Mesenchymal stem cell (in vitro differentiated cells and primary cell): ENCODE results near the gene ASTN2.
A peak's percentile ranks its signal among the peaks of the same experiment; 100 is the strongest.

Source experiments
- DNase-seq: peaks from one replicate; pipeline ENCODE4 v3.0.0-alpha.2; 2013
- H2AFZ ChIP-seq: one replicate; pipeline ENCODE4 v1.6.1; 2013; ENCODE audit warnings: low read depth, mild to moderate bottlenecking, control low read depth, inconsistent platforms, low read length, moderate library complexity
- H2AK5ac ChIP-seq: 2 replicates; pipeline ENCODE4 v1.6.1; 2013; ENCODE audit warnings: low read length, moderate library complexity, mild to moderate bottlenecking, inconsistent platforms; ENCODE audit not compliant: severe bottlenecking
- H2BK120ac ChIP-seq: one replicate; pipeline ENCODE4 v1.6.1; 2013; ENCODE audit warnings: low read depth, mild to moderate bottlenecking, inconsistent platforms, low read length, moderate library complexity
- H2BK12ac ChIP-seq, 2 experiments: one replicate each; pipeline ENCODE4 v1.6.1; 2013; ENCODE audit warnings: inconsistent platforms in 2 of 2, low read length in 2 of 2, mild to moderate bottlenecking in 2 of 2, moderate library complexity in 2 of 2, control low read depth in 1 of 2
- H2BK15ac ChIP-seq: one replicate; pipeline ENCODE4 v1.6.1; 2013; ENCODE audit warnings: mild to moderate bottlenecking, low read depth, inconsistent platforms; ENCODE audit not compliant: poor library complexity, severe bottlenecking
- H2BK5ac ChIP-seq: 2 replicates; pipeline ENCODE4 v1.6.1; 2013; ENCODE audit warnings: low read depth, mild to moderate bottlenecking, low read length, control low read depth, inconsistent platforms; ENCODE audit not compliant: poor library complexity, severe bottlenecking
- H3K14ac ChIP-seq, 2 experiments: one replicate each; pipeline ENCODE4 v1.6.1; 2013; ENCODE audit warnings: inconsistent platforms in 2 of 2, low read length in 2 of 2, control low read depth in 1 of 2, mild to moderate bottlenecking in 1 of 2, moderate library complexity in 1 of 2
- H3K18ac ChIP-seq, 2 experiments: one replicate each; pipeline ENCODE4 v1.6.1; 2013; ENCODE audit warnings: inconsistent platforms in 2 of 2, low read length in 2 of 2, control low read depth in 1 of 2, low read depth in 1 of 2, mild to moderate bottlenecking in 1 of 2
- H3K23ac ChIP-seq, 2 experiments: one replicate each; pipeline ENCODE4 v1.6.1; 2013; ENCODE audit warnings: inconsistent platforms in 2 of 2, low read length in 2 of 2, mild to moderate bottlenecking in 2 of 2, moderate library complexity in 2 of 2, control low read depth in 1 of 2
- H3K27ac ChIP-seq: 2 replicates; pipeline ENCODE4 v1.5.1; 2013; ENCODE audit warnings: mild to moderate bottlenecking, moderate library complexity, low read length, control low read depth, inconsistent platforms; ENCODE audit not compliant: poor library complexity, severe bottlenecking
- H3K27me3 ChIP-seq, 2 experiments: 2 replicates each; pipeline versions ENCODE4 v1.6.1 to v1.7.0; 2013; ENCODE audit warnings: low read length in 2 of 2, mild to moderate bottlenecking in 2 of 2, moderate library complexity in 2 of 2, control low read depth in 1 of 2, inconsistent platforms in 1 of 2; ENCODE audit not compliant: control insufficient read depth in 1 of 2, insufficient read depth in 1 of 2
- H3K36me3 ChIP-seq, 2 experiments: 2 replicates each; pipeline versions ENCODE4 v1.6.1 to v1.7.0; 2013; ENCODE audit warnings: low read length in 2 of 2, control low read depth in 1 of 2, inconsistent platforms in 1 of 2, low read depth in 1 of 2, mild to moderate bottlenecking in 1 of 2; ENCODE audit not compliant: insufficient read depth in 2 of 2, control insufficient read depth in 1 of 2
- H3K4ac ChIP-seq, 2 experiments: one replicate each; pipeline ENCODE4 v1.6.1; 2013; ENCODE audit warnings: inconsistent platforms in 2 of 2, low read length in 2 of 2, mild to moderate bottlenecking in 2 of 2, moderate library complexity in 2 of 2, control low read depth in 1 of 2, low read depth in 1 of 2
- H3K4me1 ChIP-seq: 2 replicates; pipeline ENCODE4 v1.6.1; 2013; ENCODE audit warnings: low read depth, low read length, control low read depth; ENCODE audit not compliant: control insufficient read depth, insufficient read depth
- H3K4me2 ChIP-seq: 2 replicates; pipeline ENCODE4 v1.6.1; 2013; ENCODE audit warnings: low read length, mild to moderate bottlenecking, inconsistent platforms; ENCODE audit not compliant: poor library complexity, severe bottlenecking
- H3K4me3 ChIP-seq, 2 experiments: 2 replicates each; pipeline versions ENCODE4 v1.5.1 to v1.7.0; 2013; ENCODE audit warnings: low read length in 2 of 2, mild to moderate bottlenecking in 2 of 2, control low read depth in 1 of 2, low read depth in 1 of 2; ENCODE audit not compliant: insufficient read depth in 1 of 2
- H3K79me1 ChIP-seq: replicated peaks from 2 replicates; pipeline ENCODE4 v1.6.1; 2013; ENCODE audit warnings: mild to moderate bottlenecking, control low read depth, low read length, inconsistent platforms; ENCODE audit not compliant: poor library complexity, severe bottlenecking
- H3K9ac ChIP-seq: 2 replicates; pipeline ENCODE4 v1.7.0; 2013; ENCODE audit warnings: mild to moderate bottlenecking, low read length, moderate library complexity
- H3K9me3 ChIP-seq: 2 replicates; pipeline ENCODE4 v1.7.0; 2013; ENCODE audit warnings: mild to moderate bottlenecking, low read length; ENCODE audit not compliant: control insufficient read depth
- H4K8ac ChIP-seq: one replicate; pipeline ENCODE4 v1.6.1; 2013; ENCODE audit warnings: inconsistent platforms, mild to moderate bottlenecking, low read length, moderate library complexity
- H4K91ac ChIP-seq: one replicate; pipeline ENCODE4 v1.6.1; 2013; ENCODE audit warnings: mild to moderate bottlenecking, low read length, inconsistent platforms
- WGBS: methylation state at CpG from one replicate; pipeline ENCODE4 v1.1.7; 2013; ENCODE audit warnings: mixed read lengths; 5-methylcytosine and 5-hydroxymethylcytosine counted together

Gene ASTN2

GRCh38 chr9:116905171-116905588 lies 509.7 kb downstream of the ASTN2 start:
- Histone ChIP-seq H3K9ac (no peak overlapping the region), H3K4ac (no peak overlapping the region), H3K18ac (no peak overlapping the region), H2AK5ac (peak overlapping the region; percentile 8), H2BK120ac (no peak overlapping the region), H3K14ac (no peak overlapping the region), H3K23ac (no peak overlapping the region), H2AFZ (no peak overlapping the region), H3K79me1 (no peaks in the 10 kb centered on the region), H3K36me3 (no peaks in the 10 kb centered on the region), H3K9me3 (peaks cover 5% of the 10 kb centered on the region), H3K4me2 (no peak overlapping the region), H3K4me3 (no peak overlapping the region), H4K91ac (no peak overlapping the region), H2BK15ac (no peak overlapping the region), H4K8ac (no peak overlapping the region), H3K4me1 (peaks cover 2% of the 10 kb centered on the region), H2BK12ac (no peak overlapping the region), H3K27ac (no peak overlapping the region), H2BK5ac (no peak overlapping the region), H3K27me3 (peaks cover 0 to 17% of the 10 kb centered on the region in 2 experiments)
- 93% methylated on average over 8 of the region's 10 CpGs for WGBS
- DNase-seq, result no peak

- H3K9me3 ChIP-seq, result peaks cover 12% of the 10 kb centered on the region
- H3K27me3 ChIP-seq, result peaks cover 0 to 17% of the 10 kb centered on the region in 2 experiments
- peak overlapping the region; percentile 11 for H2AK5ac ChIP-seq
- H3K79me1 ChIP-seq, result no peaks in the 10 kb centered on the region
- peak overlapping the region in 1 of 2 experiments; percentile 2 for H2BK12ac ChIP-seq
- H3K14ac ChIP-seq, result peak overlapping the region in 1 of 2 experiments; percentile 6
- DNase-seq, result no peak
- H3K4me1 ChIP-seq, result peaks cover 2% of the 10 kb centered on the region
- H3K36me3 ChIP-seq, result no peaks in the 10 kb centered on the region
- no peak overlapping the region for H3K23ac ChIP-seq
- no peak overlapping the region for H3K27ac ChIP-seq
- peak overlapping the region; percentile 63 for H4K91ac ChIP-seq
- no peak overlapping the region for H3K4me2 ChIP-seq
- no peak overlapping the region for H2BK120ac ChIP-seq
- no peak overlapping the region for H2BK15ac ChIP-seq
- H3K18ac ChIP-seq, result peak overlapping the region in 1 of 2 experiments; percentile 16
- no peak overlapping the region for H2BK5ac ChIP-seq
- H3K4me3 ChIP-seq, result no peak overlapping the region
- peak overlapping the region in 1 of 2 experiments; percentile 66 for H3K4ac ChIP-seq
- H4K8ac ChIP-seq, result no peak overlapping the region
- no peak overlapping the region for H2AFZ ChIP-seq
- H3K9ac ChIP-seq, result no peak overlapping the region
- 78% methylated on average over 3 of the region's 3 CpGs for WGBS
Observed at GRCh38 chr9:116904165-116904564, 510.7 kb downstream of the ASTN2 start.

GRCh38 chr9:116901260-116901659 lies 513.6 kb downstream of the ASTN2 start:
- Histone ChIP-seq H3K23ac (no peak overlapping the region), H4K8ac (no peak overlapping the region), H3K4me3 (no peak overlapping the region), H2AK5ac (peak overlapping the region; percentile 19), H3K9ac (no peak overlapping the region), H3K18ac (peak overlapping the region in 1 of 2 experiments; percentile 29), H3K27me3 (peaks cover 0 to 8% of the 10 kb centered on the region in 2 experiments), H3K4ac (no peak overlapping the region), H3K36me3 (no peaks in the 10 kb centered on the region), H2BK15ac (no peak overlapping the region), H2AFZ (no peak overlapping the region), H3K27ac (peak overlapping the region; percentile 37), H2BK12ac (no peak overlapping the region), H3K14ac (no peak overlapping the region), H3K9me3 (peaks cover 15% of the 10 kb centered on the region), H2BK5ac (no peak overlapping the region), H3K4me2 (no peak overlapping the region), H2BK120ac (peak overlapping the region; percentile 42), H4K91ac (no peak overlapping the region), H3K4me1 (peaks cover 2% of the 10 kb centered on the region), H3K79me1 (no peaks in the 10 kb centered on the region)
- DNase-seq, result peak; percentile 64
- WGBS, result no CpG with 5 or more reads among the region's 1 CpG

- Histone ChIP-seq H2BK120ac (no peak overlapping the region), H3K4me2 (no peak overlapping the region), H3K27ac (peak overlapping the region; percentile 95), H3K14ac (no peak overlapping the region), H3K4me1 (peaks cover 2% of the 10 kb centered on the region), H2AK5ac (peak overlapping the region; percentile 45), H3K27me3 (peaks cover 0 to 3% of the 10 kb centered on the region in 2 experiments), H3K4ac (peak overlapping the region in 1 of 2 experiments; percentile 44), H4K8ac (no peak overlapping the region), H3K9ac (no peak overlapping the region), H3K4me3 (no peak overlapping the region), H3K18ac (peak overlapping the region; percentile 4 to 91), H2BK5ac (no peak overlapping the region), H2BK12ac (peak overlapping the region; percentile 71 to 91), H3K36me3 (no peaks in the 10 kb centered on the region), H2BK15ac (no peak overlapping the region), H4K91ac (no peak overlapping the region), H3K79me1 (no peaks in the 10 kb centered on the region), H2AFZ (no peak overlapping the region), H3K9me3 (peaks cover 15% of the 10 kb centered on the region), H3K23ac (no peak overlapping the region)
- DNase-seq, result no peak
- WGBS, result 91% methylated on average over 1 of the region's 6 CpGs
Observed at GRCh38 chr9:116900543-116900942, 514.3 kb downstream of the ASTN2 start.
